Stimulated activated CD8-positive, alpha-beta memory T cell treated with anti-CD3 and anti-CD28 coated beads, Interleukin-15, amount 100 ng/mL, for 24 hours (primary cell): Measurements from ENCODE around the gene ADGRB3.
"Not testable (repeated sequence)": the region's sequence is repeated elsewhere in the genome, so short reads cannot be mapped to it uniquely, and the experiment has no call there.

Source experiments
- DNase-seq: peaks from one replicate; pipeline ENCODE4 v3.0.0-alpha.2; 2020; ENCODE audit warnings: low read depth

ADGRB3 gene

DNA sequence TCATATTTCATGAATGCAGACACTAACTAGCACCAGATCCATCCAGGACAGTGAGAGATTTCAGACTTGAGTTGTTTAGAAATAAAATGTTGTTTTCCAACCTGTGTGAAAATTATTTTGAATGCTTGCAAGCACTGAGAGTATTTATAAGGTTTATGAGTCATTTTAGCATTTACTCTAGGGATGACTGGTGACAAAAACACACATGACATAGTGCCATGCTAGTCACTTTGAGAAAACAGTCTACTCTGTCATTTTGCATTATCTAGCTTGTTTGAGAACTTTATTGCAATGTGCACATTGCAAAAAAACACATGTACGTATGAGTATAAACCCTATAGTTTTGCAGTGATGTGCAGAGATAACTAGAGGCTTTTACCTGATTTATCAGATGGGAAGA lies 705.1 kb downstream of the ADGRB3 start:
- no peak for DNase-seq

DNA sequence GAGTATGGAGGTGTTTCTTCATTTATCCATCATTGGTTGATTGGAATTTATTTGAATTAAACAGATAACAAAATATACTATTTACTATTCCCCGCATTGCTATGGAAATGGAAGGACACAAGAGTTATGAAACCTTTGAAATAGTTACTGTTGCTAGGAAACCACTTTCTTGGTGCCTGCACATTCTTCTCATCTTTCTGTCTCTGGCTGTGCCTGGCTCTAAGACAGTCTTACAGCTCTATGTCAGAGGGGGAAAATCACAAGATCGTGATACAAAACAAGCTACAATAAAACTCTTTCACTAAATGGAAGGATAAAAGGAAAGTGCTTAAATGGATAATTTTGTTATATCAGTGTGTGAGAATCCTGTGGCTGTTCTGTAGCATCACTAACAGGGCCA lies 708.8 kb downstream of the ADGRB3 start:
- no peak for DNase-seq

- no peak for DNase-seq
These were observed 714.7 kb downstream of the ADGRB3 start for GRCh38 chr6:69349771-69350170.

DNA sequence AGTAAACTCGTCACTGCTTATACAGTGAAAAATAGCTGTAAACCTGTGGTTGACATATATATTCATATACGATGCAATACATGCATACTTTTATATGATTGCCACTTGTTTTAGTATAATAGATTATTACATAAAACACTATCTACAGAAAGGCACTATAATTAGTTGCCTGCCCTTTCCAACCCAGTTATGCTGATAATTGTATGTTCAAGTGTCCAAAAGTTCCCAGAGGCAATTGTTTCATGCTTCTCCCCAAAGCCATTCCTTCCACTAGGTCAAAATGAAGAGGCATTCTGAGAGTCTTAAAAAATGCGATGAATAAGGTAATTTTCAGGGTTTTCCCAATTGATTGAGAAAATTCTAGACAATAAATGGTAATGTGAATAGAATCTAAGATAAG lies 727.1 kb downstream of the ADGRB3 start:
- no peak for DNase-seq

DNA sequence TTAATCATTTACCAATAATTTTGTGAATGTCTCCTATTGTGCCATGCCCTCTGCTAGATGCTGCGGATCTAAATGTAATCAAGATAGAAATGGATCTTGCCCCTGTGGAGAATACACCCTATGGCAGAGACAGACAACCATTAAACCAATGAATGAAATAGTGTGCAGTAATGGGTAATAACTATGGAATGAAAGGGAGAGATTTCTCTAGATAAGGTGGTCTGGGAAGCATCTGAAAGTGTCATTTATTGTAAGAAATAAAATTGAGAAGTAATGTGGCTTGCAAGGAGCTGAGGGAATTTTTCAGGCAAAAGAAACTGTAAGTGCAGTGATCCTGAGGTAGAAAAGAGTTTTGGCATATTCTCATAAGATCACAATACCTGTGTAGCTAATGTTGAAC lies 731.7 kb downstream of the ADGRB3 start:
- no peak for DNase-seq

DNA sequence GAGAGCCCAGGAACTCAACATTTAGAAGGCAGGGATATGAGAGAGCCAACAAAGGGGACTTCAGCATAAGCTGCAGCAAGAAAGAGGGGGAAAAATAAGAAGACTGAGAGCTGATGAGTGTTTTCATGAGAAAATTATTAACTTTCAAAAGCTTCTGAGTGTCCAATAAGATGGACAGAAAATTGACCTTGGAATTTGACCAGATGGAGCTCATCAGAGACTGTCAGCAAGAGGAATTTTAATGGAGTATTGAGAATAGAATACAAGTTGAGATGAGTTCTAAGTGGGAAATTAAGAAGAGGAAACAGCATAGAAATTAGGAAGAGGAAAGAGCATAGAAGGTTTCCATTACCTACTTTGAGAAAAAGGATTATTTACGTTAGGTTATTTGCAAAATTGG lies 733.5 kb downstream of the ADGRB3 start:
- DNase-seq: no peak

- no peak for DNase-seq
These were observed 735.7 kb downstream of the ADGRB3 start for GRCh38 chr6:69370763-69371162.

DNA sequence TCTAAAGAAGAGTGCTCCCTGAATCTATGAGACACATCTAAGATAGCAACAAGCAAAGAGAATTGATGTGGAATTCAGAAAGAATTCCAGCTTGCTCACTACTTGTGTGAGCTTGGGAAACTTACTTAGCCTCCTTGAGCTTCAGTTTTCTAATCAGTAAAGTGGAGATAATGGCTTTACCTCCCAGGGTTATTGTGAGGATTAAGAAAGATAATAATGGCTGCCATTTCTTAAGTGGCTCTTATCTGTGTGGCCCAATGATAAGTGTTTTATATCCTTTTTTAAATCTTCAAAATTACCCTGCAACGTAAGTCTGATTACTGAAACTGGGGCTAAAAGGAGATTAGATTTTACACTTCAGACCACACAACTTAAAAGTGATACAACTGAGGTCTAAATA lies 743.2 kb downstream of the ADGRB3 start:
- no peak for DNase-seq

DNA sequence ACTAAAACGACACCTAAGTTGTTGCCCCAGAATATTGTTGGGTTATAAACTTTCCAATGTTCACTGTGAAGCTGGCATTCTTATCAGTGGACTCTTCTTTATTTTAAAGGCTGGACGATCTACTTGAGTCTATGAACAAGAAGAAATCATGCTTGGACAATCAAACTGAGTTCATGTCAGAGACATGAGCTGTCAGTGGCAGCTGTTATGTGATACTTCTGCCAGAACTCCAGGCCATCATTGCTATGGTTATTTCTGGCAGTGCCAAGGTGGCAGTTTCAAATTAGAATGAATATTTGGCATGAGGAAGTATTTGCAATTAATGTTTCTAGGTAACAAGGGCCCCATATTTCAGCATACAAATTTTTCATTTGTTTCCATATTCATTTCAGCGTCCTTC lies 744.4 kb downstream of the ADGRB3 start:
- no peak for DNase-seq

- DNase-seq: no peak
These were observed 748.5 kb downstream of the ADGRB3 start for GRCh38 chr6:69383627-69384026.

DNA sequence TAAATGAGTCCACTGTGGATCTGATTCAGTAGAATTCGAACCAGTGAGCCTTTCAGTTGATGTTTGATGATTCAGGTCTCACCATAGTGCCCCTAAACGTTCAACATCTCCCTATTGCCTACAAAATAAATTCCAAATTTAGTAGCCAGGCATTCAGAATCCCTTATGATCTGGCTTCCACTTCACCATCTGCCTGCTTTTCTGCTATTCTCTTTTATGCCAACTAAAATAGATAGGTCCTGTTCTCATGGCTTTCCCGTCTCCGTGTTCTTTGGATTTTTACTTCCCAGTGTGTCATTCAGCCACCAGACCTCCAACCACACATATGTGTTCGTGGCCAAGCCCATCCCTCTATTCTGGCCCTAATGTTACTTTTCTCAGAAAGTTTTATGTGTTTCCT lies 751.3 kb downstream of the ADGRB3 start:
- DNase-seq: no peak

GRCh38 chr6:69390125-69390524 lies 755.0 kb downstream of the ADGRB3 start:
- DNase-seq: no peak

DNA sequence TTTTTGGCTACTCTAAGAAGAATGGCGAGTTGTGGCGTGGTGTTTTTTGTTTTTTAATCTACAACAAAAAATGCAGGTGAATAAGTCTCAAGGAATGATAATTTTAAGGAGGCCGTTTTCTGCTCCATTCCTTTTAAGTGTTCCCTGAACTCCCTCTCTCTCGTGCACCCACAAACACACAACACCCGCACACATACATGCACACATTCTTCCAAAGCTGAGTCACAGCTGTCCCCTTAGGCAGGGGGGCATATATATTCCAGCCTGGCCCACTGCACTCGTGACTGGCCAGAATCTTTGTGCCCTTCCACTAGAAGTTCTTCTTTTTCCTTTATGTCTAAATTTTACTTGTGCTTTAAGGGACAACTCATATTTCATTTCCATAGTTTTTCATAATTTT lies 756.0 kb downstream of the ADGRB3 start:
- DNase-seq: no peak

- DNase-seq: no peak
These were observed 757.7 kb downstream of the ADGRB3 start for GRCh38 chr6:69392745-69393144.

GRCh38 chr6:69398311-69398710 lies 763.2 kb downstream of the ADGRB3 start:
- DNase-seq: no peak

DNA sequence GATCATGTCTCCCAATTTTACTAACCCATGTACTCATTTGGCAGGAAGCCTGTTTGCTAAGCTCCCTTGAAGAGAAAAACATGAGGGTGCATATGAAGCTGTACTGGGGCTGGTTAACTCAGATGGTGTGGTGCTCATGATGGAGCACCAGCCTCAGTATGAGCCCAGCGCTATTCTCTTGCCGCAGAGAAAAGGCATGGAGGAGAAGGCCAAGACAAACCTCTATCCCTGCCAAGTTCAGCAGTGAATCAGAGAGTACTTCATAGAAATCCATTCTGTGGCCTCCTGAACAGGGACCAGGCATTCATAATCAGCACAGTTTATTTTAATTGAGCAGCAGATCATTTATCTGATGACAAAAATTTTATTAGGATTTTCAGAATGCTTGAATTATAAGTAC lies 763.6 kb downstream of the ADGRB3 start:
- DNase-seq: no peak

GRCh38 chr6:69408886-69409285 lies 773.8 kb downstream of the ADGRB3 start:
- no peak for DNase-seq

- no peak for DNase-seq
These were observed 781.7 kb downstream of the ADGRB3 start for GRCh38 chr6:69416776-69417175.

- DNase-seq: no peak
These were observed 786.2 kb downstream of the ADGRB3 start for GRCh38 chr6:69421269-69421668.

DNA sequence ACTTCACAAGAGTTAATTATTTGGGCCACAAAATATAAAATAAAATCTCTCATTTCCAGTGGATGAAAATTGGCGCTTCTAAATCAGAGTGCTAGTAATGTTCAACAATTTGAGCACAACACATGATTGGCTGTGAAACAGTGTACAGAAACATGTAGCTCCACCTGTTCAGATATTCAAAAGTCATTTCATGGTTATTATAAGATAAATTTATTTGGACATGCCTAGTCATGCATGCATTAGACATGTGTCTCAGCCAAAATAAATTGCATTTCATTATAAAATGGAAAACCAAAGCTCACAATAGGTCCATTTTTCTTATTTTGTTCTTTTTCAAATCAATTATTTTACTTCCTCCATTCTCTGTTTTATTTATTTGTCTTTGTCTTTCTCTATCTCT lies 786.9 kb downstream of the ADGRB3 start:
- DNase-seq: no peak

- no peak for DNase-seq
These were observed 787.4 kb downstream of the ADGRB3 start for GRCh38 chr6:69422475-69422874.

DNA sequence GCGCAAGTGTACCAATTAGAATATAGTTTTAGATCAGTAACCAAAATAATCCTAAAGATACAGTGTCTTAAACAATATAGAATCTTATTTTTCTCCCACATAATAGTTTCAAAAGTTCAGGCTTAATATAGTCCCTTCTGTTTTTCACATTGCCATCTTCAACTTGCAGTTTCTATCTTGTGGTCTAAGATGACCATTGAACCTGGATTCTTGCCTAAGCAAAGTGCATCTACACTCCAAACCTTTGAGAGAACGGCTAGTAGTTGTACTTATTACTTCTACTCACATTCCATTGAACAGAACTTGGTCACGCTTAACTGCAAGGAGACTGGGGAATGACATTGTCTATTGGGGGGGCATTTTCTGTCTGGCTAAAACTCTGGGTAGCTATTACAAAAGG lies 788.7 kb downstream of the ADGRB3 start:
- DNase-seq: no peak

DNA sequence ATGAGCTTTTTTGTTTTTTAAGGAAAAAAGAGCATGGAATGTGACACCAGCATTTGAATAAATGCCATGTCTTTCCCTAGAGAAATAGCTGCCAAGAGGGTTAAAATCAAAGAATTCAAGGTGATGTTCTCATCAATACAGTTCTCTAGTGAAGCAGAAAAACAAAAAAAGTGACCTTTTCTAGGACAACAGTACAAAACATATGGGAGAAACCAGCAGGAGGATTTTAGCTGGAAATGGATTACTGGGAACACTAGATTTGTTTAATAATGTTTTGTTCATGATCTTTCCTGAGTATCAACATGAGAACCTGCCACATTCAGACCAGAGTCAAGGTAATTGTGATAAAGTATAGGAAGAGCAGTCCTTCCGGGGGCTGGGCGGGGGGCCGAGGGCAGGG lies 789.5 kb downstream of the ADGRB3 start:
- no peak for DNase-seq

DNA sequence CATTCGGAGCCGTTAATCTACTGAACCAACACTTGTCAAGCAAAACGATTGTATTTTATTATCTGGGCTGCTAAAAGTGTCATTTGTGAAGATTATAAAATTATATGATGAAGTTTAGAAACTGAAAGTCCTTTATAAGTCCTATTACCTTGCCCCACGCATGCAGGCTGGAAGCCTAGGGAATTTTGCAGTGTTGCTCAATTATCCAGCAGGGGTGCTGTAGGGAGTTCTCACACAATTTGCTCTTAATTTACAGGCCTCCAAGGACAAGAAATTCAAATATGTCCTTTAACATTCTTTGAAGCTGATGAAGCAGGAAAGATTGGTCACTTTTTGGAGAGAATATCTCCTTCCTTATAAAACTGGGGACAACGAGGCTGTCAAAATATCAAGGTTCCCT lies 792.8 kb downstream of the ADGRB3 start:
- DNase-seq: no peak

DNA sequence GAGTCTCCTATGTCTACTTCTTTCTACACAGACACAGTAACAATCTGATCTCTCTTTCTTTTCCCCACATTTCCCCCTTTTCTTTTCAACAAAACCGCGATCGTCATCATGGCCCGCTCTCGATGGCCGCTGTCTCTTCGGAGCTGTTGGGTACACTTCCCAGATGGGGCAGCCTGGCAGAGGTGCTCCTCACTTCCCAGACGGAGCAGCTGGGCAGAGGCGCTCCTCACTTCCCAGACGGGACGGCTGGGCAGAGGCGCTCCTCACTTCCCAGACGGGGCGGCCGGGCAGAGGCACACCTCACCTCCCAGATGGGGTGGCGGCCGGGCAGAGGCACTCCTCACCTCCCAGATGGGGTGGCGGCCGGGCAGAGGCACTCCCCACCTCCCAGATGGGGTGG lies 797.1 kb downstream of the ADGRB3 start:
- not testable (repeated sequence) for DNase-seq
